GM23248 (cell line): ENCODE results near the gene COASY. TPM values are rescaled to one million over a fixed set of nuclear protein-coding genes. Genes with fewer than 3 reads are reported as not detected.
A peak's percentile ranks its signal among the peaks of the same experiment; 100 is the strongest.

Source experiments
- DNase-seq: peaks from one replicate; pipeline ENCODE4 v3.0.0-alpha.2; 2015
- H2AFZ ChIP-seq: fragments of 200-600 bp; sonication (generic); 2 replicates; pipeline ENCODE4 v1.6.1; 2016; ENCODE audit warnings: antibody characterized with exemption
- H3F3A ChIP-seq: fragments of 200-600 bp; sonication (generic); 2 replicates; pipeline ENCODE4 v1.6.1; 2016; ENCODE audit warnings: mild to moderate bottlenecking, antibody characterized with exemption, mixed run types; ENCODE audit not compliant: insufficient read depth
- H3K27ac ChIP-seq: fragments of 200-600 bp; sonication (generic); 2 replicates; pipeline ENCODE4 v1.5.1; 2016; ENCODE audit warnings: mild to moderate bottlenecking
- H3K27me3 ChIP-seq: fragments of 200-600 bp; sonication (generic); replicated peaks from 2 replicates; pipeline ENCODE4 v1.6.1; 2016; ENCODE audit warnings: mild to moderate bottlenecking; ENCODE audit not compliant: insufficient read depth
- H3K36me3 ChIP-seq: fragments of 200-600 bp; sonication (generic); 2 replicates; pipeline ENCODE4 v1.6.1; 2016; ENCODE audit warnings: low read depth, mild to moderate bottlenecking
- H3K4me1 ChIP-seq: fragments of 200-600 bp; sonication (generic); 2 replicates; pipeline ENCODE4 v1.6.1; 2016; ENCODE audit warnings: mild to moderate bottlenecking; ENCODE audit not compliant: insufficient read depth
- H3K4me2 ChIP-seq: fragments of 200-600 bp; sonication (generic); one replicate; pipeline ENCODE4 v1.6.1; 2016; ENCODE audit warnings: mild to moderate bottlenecking; ENCODE audit not compliant: unreplicated experiment
- H3K4me3 ChIP-seq: fragments of 200-600 bp; sonication (generic); 2 replicates; pipeline ENCODE4 v1.5.1; 2016; ENCODE audit warnings: mild to moderate bottlenecking
- H3K79me2 ChIP-seq: fragments of 200-600 bp; sonication (generic); 2 replicates; pipeline ENCODE4 v1.6.1; 2016; ENCODE audit warnings: mild to moderate bottlenecking; ENCODE audit not compliant: insufficient read depth
- H3K9ac ChIP-seq: fragments of 200-600 bp; sonication (generic); 2 replicates; pipeline ENCODE4 v1.6.1; 2016; ENCODE audit warnings: mild to moderate bottlenecking
- H3K9me2 ChIP-seq: fragments of 200-600 bp; sonication (generic); 2 replicates; pipeline ENCODE4 v1.6.1; 2016; ENCODE audit warnings: mixed run types, mild to moderate bottlenecking, moderate library complexity; ENCODE audit not compliant: insufficient read depth
- H3K9me3 ChIP-seq: fragments of 200-600 bp; sonication (generic); one replicate; pipeline ENCODE4 v1.6.1; 2017; ENCODE audit warnings: low read depth
- H4K20me1 ChIP-seq: fragments of 200-600 bp; sonication (generic); 2 replicates; pipeline ENCODE4 v1.6.0; 2016; ENCODE audit not compliant: insufficient read depth
- EZH2 ChIP-seq: fragments of 200-600 bp; sonication (generic); IDR thresholded peaks from 2 replicates; pipeline ENCODE4 v1.6.1; 2018; ENCODE audit warnings: antibody characterized with exemption, mild to moderate bottlenecking; ENCODE audit not compliant: insufficient read depth, poor library complexity, severe bottlenecking
- EZH2phosphoT487 ChIP-seq: fragments of 200-600 bp; sonication (generic); IDR thresholded peaks from 2 replicates; pipeline ENCODE4 v1.6.1; 2018; ENCODE audit warnings: antibody characterized with exemption, moderate library complexity, mild to moderate bottlenecking, low read depth; ENCODE audit not compliant: insufficient read depth
- WGBS, 2 experiments: methylation state at CpG; one replicate each; pipeline ENCODE4 v1.1.6; 2015 to 2017; ENCODE audit warnings: low lambda C conversion rate in 2 of 2, low coverage in 1 of 2; ENCODE audit errors: missing lambda C conversion rate in 2 of 2; 5-methylcytosine and 5-hydroxymethylcytosine counted together
- in situ Hi-C: fragments of 300-500 bp; cut with MboI; formaldehyde crosslinking; loops from 2 replicates; pipeline ENCODE4 v1.15.0; 2020
- polyA plus RNA-seq: library from polyadenylated mRNA; unstranded; fragments of >200 nt; fragmentation: Nextera tagmentation; extraction: Ambion mirVana; gene quantifications from 2 replicates; pipeline ENCODE4 v1.2.1, GENCODE V29; 2016
- total RNA-seq: library from RNA; depleted of rRNA; stranded (reverse); fragments of >200 nt; shearing (Covaris generic); gene quantifications from 2 replicates; pipeline ENCODE4 v1.2.3, GENCODE V29; 2014

The COASY gene
- total and polyA plus RNA-seq, 2 experiments from 2014 or later: 22.7 to 50.1 TPM

DNA sequence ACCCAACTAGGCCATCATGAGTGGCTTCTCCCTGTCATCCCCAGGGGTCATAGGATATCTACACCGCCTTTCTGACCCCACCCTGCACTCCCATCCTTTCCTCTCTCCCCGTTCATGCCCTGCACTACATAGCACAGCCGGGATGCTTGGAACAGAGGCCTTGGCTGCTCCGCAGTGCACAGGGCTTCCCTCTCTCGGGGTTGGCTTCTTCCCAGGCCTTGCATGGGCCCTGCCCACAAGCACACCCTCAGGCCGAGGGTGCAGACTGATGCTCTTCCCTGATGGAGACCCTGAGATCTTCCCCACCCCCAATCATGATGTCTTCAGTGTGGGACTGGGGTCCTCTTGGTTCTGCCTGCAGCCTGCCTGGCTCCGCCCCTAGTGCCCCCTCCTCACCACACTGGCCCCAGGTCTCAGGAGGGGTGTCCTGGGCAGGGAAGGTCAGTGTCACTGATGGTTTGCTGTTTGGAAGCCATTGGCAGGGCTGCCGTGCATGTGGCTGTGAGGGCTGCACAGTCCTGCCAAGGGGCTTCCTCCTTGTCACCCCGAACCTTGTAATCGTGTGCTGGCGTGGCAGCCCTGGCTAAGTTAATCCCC lies 40.2 kb upstream of the COASY start:
- Histone ChIP-seq H3K4me3 (no peak overlapping the region), H3K27me3 (no peaks in the 10 kb centered on the region), H3K9me3 (no peaks in the 10 kb centered on the region), H3K4me2 (peak overlapping the region; percentile 74), H3K9me2 (no peaks in the 10 kb centered on the region), H3F3A (peaks cover 81% of the 10 kb centered on the region), H3K36me3 (no peaks in the 10 kb centered on the region), H3K4me1 (peaks cover 83% of the 10 kb centered on the region), H3K79me2 (no peaks in the 10 kb centered on the region), H3K27ac (peak overlapping the region; percentile 99), H2AFZ (no peak overlapping the region), H3K9ac (peak overlapping the region; percentile 83), H4K20me1 (no peaks in the 10 kb centered on the region)
- WGBS, 2 experiments: 42 to 49% methylated on average over 11 of the region's 11 CpGs
- DNase-seq: peak; percentile 51
- in situ Hi-C loops: loop anchor here (10.0 kb wide), 1 partner anchor 197 kb away; no protein-coding TSS in a partner anchor
- TF ChIP-seq EZH2: no peak
- no peak for TF ChIP-seq EZH2phosphoT487

DNA sequence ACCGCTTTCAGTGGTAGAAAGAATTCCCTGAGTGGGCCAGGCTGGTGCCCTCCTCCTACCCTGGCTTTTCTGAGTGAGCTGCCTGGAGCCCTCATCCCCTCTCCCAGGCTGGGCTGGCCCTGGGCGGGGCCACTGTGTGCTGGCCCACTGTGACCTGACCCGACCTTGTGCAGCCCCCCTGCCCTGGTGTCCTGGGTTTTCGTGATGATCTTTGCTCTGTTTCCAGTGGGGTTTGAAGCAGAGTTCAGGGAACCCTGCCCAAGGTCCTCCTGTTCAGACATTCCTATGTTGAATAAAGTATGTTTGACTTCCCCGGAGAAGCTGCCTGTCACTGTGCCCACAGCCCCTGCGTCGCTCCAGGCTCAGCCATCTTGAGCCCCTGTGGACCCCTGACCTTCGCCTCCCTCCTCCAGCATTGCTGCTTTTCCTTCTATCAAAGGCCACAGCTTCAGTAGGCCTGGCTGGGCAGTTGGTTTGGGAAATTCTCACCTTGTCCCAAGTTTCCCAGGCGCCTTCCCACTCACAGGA lies 39.6 kb upstream of the COASY start:
- H3K9ac ChIP-seq: peak overlapping the region; percentile 83; the same call in 1 of the 2 replicates
- no peak for TF ChIP-seq EZH2
- TF ChIP-seq EZH2phosphoT487: no peak
- in situ Hi-C loops: loop anchor here (10.0 kb wide), 1 partner anchor 198 kb away; no protein-coding TSS in a partner anchor

DNA sequence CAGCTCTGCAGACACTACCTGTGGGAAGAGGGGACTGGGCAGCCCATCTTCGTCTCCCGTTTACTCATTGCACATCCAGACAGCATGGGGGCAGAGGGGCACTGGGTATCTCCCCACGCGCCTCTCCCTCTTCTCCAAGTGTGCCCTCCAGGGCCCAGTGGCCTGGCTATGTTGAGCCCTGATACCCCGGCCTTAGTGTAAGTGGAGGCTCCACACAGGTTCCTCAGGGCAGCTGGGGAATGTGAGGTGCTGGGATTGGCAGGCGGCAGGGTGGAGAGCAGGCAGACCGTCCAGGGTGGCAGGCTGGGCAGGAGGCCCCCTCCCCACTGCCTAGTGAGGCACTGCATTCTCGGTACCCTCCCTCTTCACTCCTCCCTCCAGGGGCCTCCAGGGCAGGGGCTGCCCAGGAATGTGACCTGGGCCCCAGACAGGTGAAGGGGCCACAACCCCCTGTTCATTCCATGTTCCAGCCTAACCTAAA lies 39.1 kb upstream of the COASY start:
- H3K4me3 ChIP-seq: no peak overlapping the region
- TF ChIP-seq EZH2: no peak
- TF ChIP-seq EZH2phosphoT487: no peak
- no peaks in the 10 kb centered on the region for H3K36me3 ChIP-seq
- H3K9me2 ChIP-seq: no peaks in the 10 kb centered on the region
- no peaks in the 10 kb centered on the region for H3K9me3 ChIP-seq
- peak overlapping the region; percentile 99; the same call in 1 of the 2 replicates for H3K27ac ChIP-seq
- no peaks in the 10 kb centered on the region for H3K27me3 ChIP-seq
- no peaks in the 10 kb centered on the region for H4K20me1 ChIP-seq
- no peak overlapping the region for H3K4me2 ChIP-seq
- peaks cover 83% of the 10 kb centered on the region for H3K4me1 ChIP-seq
- no peak overlapping the region for H3K9ac ChIP-seq
- no peak overlapping the region for H2AFZ ChIP-seq
- in situ Hi-C loops: loop anchor here (10.0 kb wide), 1 partner anchor 198 kb away; no protein-coding TSS in a partner anchor
- WGBS, 2 experiments: 92 to 93% methylated on average over 8 of the region's 8 CpGs
- H3K79me2 ChIP-seq: no peaks in the 10 kb centered on the region
- DNase-seq: no peak
- peaks cover 73% of the 10 kb centered on the region for H3F3A ChIP-seq

More for the DNA sequence above, 39.6 kb upstream of the COASY start:
- H3K79me2 ChIP-seq: no peaks in the 10 kb centered on the region
- H3K4me2 ChIP-seq: no peak overlapping the region
- H3K36me3 ChIP-seq: no peaks in the 10 kb centered on the region
- no peaks in the 10 kb centered on the region for H3K27me3 ChIP-seq
- no peak overlapping the region for H3K4me3 ChIP-seq
- no peaks in the 10 kb centered on the region for H3K9me2 ChIP-seq
- no peak for DNase-seq
- H3K4me1 ChIP-seq: peaks cover 86% of the 10 kb centered on the region
- WGBS, 2 experiments: 66 to 71% methylated on average over 8 to 9 of the region's 9 CpGs
- H4K20me1 ChIP-seq: no peaks in the 10 kb centered on the region
- H3K27ac ChIP-seq: peak overlapping the region; percentile 99
- peaks cover 76% of the 10 kb centered on the region for H3F3A ChIP-seq
- no peak overlapping the region for H2AFZ ChIP-seq
- no peaks in the 10 kb centered on the region for H3K9me3 ChIP-seq

DNA sequence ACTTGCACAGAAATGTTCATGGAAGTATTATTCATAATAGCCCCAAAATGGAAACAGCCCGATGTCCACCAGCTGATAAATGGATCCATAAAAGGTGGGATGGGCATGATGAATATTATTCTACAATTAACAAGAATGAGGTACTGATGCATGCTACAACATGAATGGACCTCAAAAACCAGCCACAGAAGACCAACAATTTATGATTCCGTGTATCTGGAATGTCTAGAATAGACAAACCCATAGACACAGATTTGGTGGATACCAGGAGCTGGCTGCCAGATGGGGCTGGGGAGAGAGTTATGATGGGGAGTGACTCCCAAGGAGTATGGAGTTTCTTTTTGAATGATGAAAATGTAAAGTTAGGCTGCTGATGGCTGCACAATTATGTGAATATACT lies 36.7 kb upstream of the COASY start:
- WGBS, 2 experiments: 11% methylated on average over 2 of the region's 2 CpGs
- Histone ChIP-seq H3K36me3 (no peaks in the 10 kb centered on the region), H2AFZ (no peak overlapping the region), H4K20me1 (no peaks in the 10 kb centered on the region), H3K27ac (peak overlapping the region; percentile 48), H3K27me3 (no peaks in the 10 kb centered on the region), H3K4me3 (no peak overlapping the region), H3K9me2 (no peaks in the 10 kb centered on the region), H3K9me3 (no peaks in the 10 kb centered on the region), H3K9ac (no peak overlapping the region), H3K79me2 (no peaks in the 10 kb centered on the region), H3K4me1 (peaks cover 62% of the 10 kb centered on the region), H3K4me2 (peak overlapping the region; percentile 19), H3F3A (peaks cover 54% of the 10 kb centered on the region)
- in situ Hi-C loops: loop anchor here (10.0 kb wide), 1 partner anchor 200 kb away; no protein-coding TSS in a partner anchor
- TF ChIP-seq EZH2phosphoT487 (no peak), EZH2 (no peak)
- DNase-seq: peak; percentile 74
